ENCODE results near the gene CAPZB.

GRCh38 chr1:19349999-19350398 lies 135.3 kb downstream of the CAPZB start:
- TF ChIP-seq POLR2A (IDR thresholded peaks at IDR 0.05; ENCODE audit: low read depth, low read length), result no peak
- TF ChIP-seq POLR2AphosphoS5 (IDR thresholded peaks at IDR 0.05; ENCODE audit: low read depth, low read length), result no peak
- no peak for TF ChIP-seq TAF1 (IDR thresholded peaks at IDR 0.05; ENCODE audit: low read depth, low read length)
